Mesenteric fat pad (tissue), 1 donor: ENCODE results near the gene ADAMTS12. TPM values are rescaled to one million over a fixed set of nuclear protein-coding genes. Genes with fewer than 3 reads are reported as not detected.

ENCODE experiments used
- DNase-seq: peaks from one replicate; pipeline ENCODE4 v3.0.0-alpha.2; 2020; ENCODE audit warnings: low spot score
- total RNA-seq: library from RNA; stranded (reverse); fragmentation: NEBNext Ultra II Directional; extraction: Animal tissue kit (Norgen Biotek cat#: 25700); gene quantifications from one replicate; pipeline ENCODE4 v1.2.1, GENCODE V29; 2021
- donor health status: DM: yes; HTN: yes; CAD: no.

ADAMTS12 gene
- total RNA-seq, 1 donor from 2014 or later: 41.2 TPM

GRCh38 chr5:33490071-33490665 lies 401.6 kb downstream of the ADAMTS12 start:
- DNase-seq: no peak

DNA sequence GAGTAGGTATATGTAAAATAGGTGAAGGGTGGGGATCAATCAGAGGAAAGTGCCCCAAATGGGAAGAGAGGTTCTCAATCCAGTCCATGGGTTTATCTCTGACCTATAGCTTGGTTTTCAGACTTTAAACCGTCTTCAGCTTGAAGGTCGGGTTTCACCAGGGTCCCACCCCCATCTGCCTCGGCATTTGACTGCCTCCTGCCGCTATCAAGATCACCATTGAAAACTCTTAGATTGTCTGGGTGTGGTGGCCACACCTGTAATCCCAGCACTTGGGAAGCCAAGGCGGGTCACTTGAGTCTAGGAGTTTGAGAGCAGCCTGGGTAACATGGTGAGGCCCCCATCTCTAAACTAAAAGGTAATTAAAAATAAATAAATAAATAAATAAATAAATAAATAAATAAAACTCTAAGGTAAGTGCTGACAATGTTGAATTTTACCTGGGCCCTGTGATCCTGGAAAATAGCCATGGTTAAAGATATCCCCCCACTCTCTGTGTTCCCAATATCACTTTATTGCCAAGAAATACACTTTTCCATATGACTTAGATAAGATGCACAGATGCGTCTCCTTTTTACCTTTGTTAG lies 402.2 kb downstream of the ADAMTS12 start:
- no peak for DNase-seq

DNA sequence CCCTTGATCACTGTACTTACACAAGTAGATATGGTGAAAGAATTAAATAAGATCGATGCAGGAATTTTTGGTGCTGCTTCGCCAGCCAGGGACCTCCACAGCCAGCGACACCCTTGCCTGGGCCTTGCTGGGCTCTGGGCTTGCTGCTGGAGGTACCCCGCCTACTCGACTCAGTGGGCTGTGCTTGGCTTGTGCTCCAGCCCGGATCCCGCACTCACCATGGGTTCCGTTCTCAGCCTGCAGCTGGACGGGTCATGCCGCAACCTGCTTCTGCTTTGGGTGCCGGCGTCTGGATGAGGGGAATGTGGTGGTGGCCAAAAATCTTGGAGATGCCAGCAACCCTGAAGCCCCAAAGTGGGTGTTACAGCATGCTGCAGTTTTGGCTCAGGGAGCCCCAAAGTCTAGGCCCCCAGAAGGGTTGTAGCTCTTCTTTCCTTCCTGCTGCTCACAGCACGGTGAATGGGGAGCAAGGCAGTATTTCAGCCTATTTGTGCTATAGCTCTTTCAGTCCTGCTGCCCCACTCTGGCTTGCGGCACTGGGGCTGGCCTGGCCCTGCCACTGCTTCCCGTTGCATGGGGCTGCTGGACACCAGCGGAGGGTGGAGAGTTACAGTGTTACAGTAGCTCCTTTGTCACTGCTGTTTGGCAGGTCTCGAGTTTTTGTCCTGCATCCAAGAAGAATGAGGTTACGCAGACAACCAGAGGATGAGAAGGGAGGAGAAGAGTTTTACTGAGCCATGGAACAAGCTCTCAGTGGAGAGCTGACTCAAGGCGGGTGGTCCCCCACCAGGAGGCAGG lies 403.0 kb downstream of the ADAMTS12 start:
- DNase-seq: no peak

DNA sequence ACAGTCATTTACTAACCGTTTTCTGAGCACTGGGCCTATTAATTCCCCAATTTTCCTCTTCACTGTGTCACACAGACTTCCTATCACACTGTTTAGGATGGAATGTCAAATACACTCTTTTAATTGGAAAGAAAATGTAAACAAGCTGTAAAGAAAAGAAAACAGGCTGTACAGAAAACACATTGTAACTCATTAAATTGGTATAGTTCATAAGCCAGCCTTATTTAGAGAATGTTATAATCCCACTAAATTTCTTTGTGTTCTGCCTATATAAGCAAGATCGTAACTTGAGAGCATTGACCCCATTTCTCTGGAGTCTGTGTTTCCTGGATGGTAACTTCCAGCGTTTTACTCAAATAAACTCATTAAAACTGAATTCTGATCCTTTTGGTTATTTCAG lies 404.6 kb downstream of the ADAMTS12 start:
- no peak for DNase-seq

- no peak for DNase-seq
Measured at GRCh38 chr5:33482335-33482734, 409.5 kb downstream of the ADAMTS12 start.

DNA sequence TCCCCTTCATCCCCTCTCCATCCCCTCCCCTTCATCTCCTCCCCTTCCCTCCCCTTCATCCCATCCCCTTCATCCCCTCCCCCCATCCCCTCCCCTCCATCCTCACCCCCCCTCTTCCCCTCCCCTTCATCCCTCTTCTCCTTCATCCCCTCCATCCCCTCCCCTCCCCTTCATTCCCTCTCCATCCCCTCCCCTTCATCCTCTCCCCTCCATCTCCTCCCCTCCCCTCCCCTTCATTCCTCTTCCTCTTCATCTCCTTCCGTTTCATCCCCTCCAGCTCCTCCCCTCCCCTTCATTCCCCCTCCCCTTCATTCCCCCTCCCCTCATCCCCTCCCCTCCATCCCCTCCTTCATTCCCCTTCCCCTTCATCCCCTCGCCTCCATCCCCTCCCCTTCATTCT lies 410.9 kb downstream of the ADAMTS12 start:
- DNase-seq: no peak

- no peak for DNase-seq
Measured at GRCh38 chr5:33479311-33479710, 412.5 kb downstream of the ADAMTS12 start.

GRCh38 chr5:33477816-33478215 lies 414.0 kb downstream of the ADAMTS12 start:
- DNase-seq: no peak

DNA sequence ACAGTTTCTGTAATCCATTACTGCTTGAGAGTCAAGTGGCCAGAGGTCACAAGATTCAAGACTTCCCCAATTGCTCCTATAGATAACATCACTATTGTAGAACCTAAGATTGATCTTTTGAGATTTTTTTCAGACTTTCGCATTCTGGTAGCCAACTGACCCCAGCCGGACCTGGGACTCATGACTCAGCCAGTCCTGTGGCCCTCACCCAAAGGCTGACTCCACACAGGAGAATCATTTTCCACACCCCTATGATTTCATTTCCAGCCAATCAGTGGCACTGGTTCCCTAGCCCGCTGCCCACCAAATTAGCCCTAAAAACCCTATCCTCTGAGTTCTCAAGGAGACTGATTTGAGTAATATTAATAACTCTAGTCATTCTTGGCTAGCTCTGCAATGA lies 414.8 kb downstream of the ADAMTS12 start:
- no peak for DNase-seq

DNA sequence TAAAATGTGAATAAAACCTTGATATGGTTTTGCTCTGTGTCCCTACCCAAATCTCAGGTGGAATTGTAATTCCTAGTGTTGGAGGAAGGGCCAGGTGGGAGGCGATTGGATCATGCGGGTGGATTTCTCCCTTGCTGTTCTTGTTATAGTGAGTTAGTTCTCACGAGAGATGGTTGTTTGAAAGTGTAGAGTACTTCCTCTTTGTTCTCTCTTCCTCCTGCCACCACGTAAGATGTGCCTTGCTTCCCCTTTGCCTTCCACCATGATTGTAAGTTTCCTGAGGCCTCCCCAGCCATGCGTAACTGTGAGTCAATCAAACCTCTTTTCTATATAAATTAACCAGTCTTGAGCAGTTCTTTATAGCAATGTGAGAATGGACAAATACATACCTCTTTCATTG lies 416.1 kb downstream of the ADAMTS12 start:
- no peak for DNase-seq

DNA sequence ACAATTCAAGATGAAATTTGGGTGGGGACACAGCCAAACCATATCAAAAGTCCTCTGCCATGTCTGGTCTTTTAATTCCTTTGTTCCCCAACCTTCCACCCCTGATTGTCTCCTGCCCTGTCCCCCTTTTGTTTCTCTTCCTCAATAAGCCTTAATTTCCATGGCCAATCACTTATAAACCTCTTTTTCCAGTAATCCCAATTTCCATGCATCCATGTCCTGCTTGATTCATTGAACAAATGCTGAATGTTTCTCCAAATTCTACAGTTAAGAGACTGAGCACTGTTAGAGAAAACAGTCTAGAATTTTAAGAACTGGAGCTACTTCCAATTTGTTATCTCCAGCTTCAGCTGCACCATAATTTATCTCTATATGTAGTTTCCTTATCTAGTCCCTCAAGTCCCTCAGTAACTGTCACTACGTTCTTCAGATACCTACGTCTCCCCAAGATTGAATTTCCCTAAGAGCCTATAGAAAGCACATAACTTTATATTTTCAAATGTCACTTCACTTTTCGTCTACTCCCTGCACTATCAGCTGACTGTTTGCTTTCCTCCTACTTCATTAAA lies 416.8 kb downstream of the ADAMTS12 start:
- no peak for DNase-seq

DNA sequence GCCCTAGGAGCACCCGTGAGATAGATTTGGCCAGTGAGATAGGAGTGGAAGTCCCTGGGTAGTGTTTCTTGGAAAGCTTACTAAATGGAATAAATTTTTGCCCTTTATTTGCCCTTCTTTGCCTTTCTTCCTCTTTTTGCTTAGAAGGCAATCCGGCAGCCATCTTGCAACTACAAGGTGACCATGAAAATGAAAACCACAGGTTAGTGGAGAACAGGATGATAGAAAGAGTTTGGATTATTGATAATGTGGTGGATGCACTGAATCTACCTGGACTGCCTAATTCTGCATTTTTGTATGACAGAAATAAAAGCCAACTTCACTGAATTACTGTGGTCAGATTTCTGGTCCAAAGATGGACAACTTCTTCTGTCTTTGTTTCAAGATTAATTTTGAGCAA lies 417.8 kb downstream of the ADAMTS12 start:
- DNase-seq: no peak

Other genes with a start within 250 kb of the ADAMTS12 start
- not detected for gene RXFP3, start 44.4 kb upstream of the ADAMTS12 start, total RNA-seq
- not detected for gene SLC45A2, start 92.7 kb upstream of the ADAMTS12 start, total RNA-seq
- gene AMACR, start 116.1 kb upstream of the ADAMTS12 start, total RNA-seq: 5.6 TPM
- 2.7 TPM for gene C1QTNF3, start 151.2 kb upstream of the ADAMTS12 start, total RNA-seq